AG04449 (cell line): ENCODE results near the gene CCL2.

Experiments
- CTCF ChIA-PET: fragments of 350-600 bp; formaldehyde crosslinking; extraction: SDS; loops from one replicate; lab custom pipeline; 2021; ENCODE audit warnings: antibody characterized with exemption; lab: Yijun Ruan, JAX
- POLR2A ChIA-PET: fragments of 400-600, 350-600 bp; formaldehyde crosslinking; extraction: SDS; loops from one replicate; lab custom pipeline; 2020; ENCODE audit warnings: antibody characterized with exemption, inconsistent platforms; lab: Yijun Ruan, JAX
- DNase-seq: peaks from one replicate; pipeline ENCODE4 v3.0.0-alpha.2; 2010; ENCODE audit warnings: low read depth, low spot score
- H3K4me3 ChIP-seq: 2 replicates; pipeline ENCODE4 v1.5.1; 2011; ENCODE audit warnings: low read depth, mild to moderate bottlenecking, control low read depth, low read length
- CTCF ChIP-seq: IDR thresholded peaks from one replicate; pipeline ENCODE4 v1.5.1; 2011; ENCODE audit warnings: mild to moderate bottlenecking, moderate library complexity, low read length, control low read depth, inconsistent platforms; ENCODE audit not compliant: insufficient read depth; ENCODE audit errors: missing control alignments

Gene CCL2

GRCh38 chr17:34254651-34255380, at the start of gene CCL2:
Gene CCL2, plus strand, starts transcription at chr17:34255285. Its CDS starts 65 bp downstream, at chr17:34255350.
- no peak for TF ChIP-seq CTCF
- CTCF ChIA-PET, result interaction anchor here (1.3 to 9.2 kb wide), 4 partner anchors 10 to 106 kb away, joined by 6 to 73 read pairs (median 9); partner anchors contain the start of gene CCL1
- POLR2A ChIA-PET, result interaction anchor here (1.3 to 2.3 kb wide), 3 partner anchors 20 to 46 kb away, joined by 3 to 12 read pairs (median 3); no protein-coding TSS in a partner anchor
- DNase-seq, result no peak
- H3K4me3 ChIP-seq, result peak within 1 kb of the TSS; percentile 67

- TF ChIP-seq CTCF, result no peak
- no peak overlapping the region for H3K4me3 ChIP-seq
- POLR2A ChIA-PET, result no interaction called here
- no peak for DNase-seq
- CTCF ChIA-PET, result interaction anchor here (1.6 to 8.8 kb wide), 3 partner anchors 12 to 153 kb away, joined by 3 to 811 read pairs (median 183); partner anchors contain the start of genes CCL1 and CCL13
These were observed 49.7 kb upstream of the CCL2 start for GRCh38 chr17:34205401-34205800.

GRCh38 chr17:34206569-34206968, 48.5 kb upstream of the CCL2 start:
- ChIA-PET CTCF (interaction anchor here (8.8 kb wide), 1 partner anchor 152 kb away, joined by 811 read pairs; the partner anchor contains the start of genes CCL1 and CCL13), POLR2A (no interaction called here)

GRCh38 chr17:34207572-34207971, 47.5 kb upstream of the CCL2 start:
- H3K4me3 ChIP-seq, result no peak overlapping the region
- ChIA-PET POLR2A (no interaction called here), CTCF (interaction anchor here (1.9 to 2.0 kb wide), 2 partner anchors 153 to 154 kb away, joined by 4 to 6 read pairs; no protein-coding TSS in a partner anchor)
- TF ChIP-seq CTCF, result no peak
- no peak for DNase-seq

More at GRCh38 chr17:34206569-34206968, 48.5 kb upstream of the CCL2 start:
- no peak overlapping the region for H3K4me3 ChIP-seq
- DNase-seq, result no peak
- TF ChIP-seq CTCF, result no peak

- no peak for TF ChIP-seq CTCF
- CTCF ChIA-PET, result interaction anchor here (1.1 to 5.2 kb wide), 3 partner anchors 18 to 142 kb away, joined by 3 to 29 read pairs (median 5); no protein-coding TSS in a partner anchor
- no peak overlapping the region for H3K4me3 ChIP-seq
- DNase-seq, result no peak
- POLR2A ChIA-PET, result no interaction called here
These were observed 36.3 kb upstream of the CCL2 start for GRCh38 chr17:34218748-34219147.

- CTCF ChIA-PET, result interaction anchor here (1.1 to 5.2 kb wide), 2 partner anchors 22 to 141 kb away, joined by 3 to 29 read pairs; no protein-coding TSS in a partner anchor
- no peak for TF ChIP-seq CTCF
- H3K4me3 ChIP-seq, result no peak overlapping the region
- POLR2A ChIA-PET, result no interaction called here
- DNase-seq, result no peak
These were observed 35.7 kb upstream of the CCL2 start for GRCh38 chr17:34219405-34219804.
